ENCODE data around the gene GLIPR1L2. TPM values are rescaled to one million over a fixed set of nuclear protein-coding genes. Genes with fewer than 3 reads are reported as not detected.

The GLIPR1L2 gene
- total and polyA plus RNA-seq, 2 donors (not counting 1 experiment from before 2014, with no cell fraction given) = 0.37 to 0.91 TPM

DNA sequence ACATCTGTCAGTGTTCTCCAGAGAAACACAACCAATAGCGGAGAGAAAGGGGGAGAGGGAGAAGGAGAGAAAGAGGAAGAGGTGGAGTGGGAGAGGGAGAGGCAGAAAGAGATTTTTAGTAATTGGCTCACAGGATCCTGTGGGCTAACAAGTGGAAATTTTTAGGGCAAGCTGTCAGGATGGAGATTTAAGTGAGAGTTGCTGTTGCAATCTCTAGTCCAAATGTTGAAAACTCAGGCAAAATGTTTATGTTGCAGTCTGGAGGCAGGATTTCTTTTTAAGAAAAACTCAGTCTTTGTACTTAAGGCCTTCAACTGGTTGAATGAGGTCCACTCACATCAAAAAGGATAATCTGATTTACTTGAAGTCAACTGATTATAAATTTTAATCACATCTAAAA is 12.5 kb upstream of the GLIPR1L2 start:
- Histone ChIP-seq H3K9ac (ENCODE audit: low read length) (no peak overlapping the region), H3K4me1 (ENCODE audit: control insufficient read depth in 2 of 2, insufficient read depth in 2 of 2, low read length in 2 of 2) (no peaks in the 10 kb centered on the region), H2AFZ (ENCODE audit: insufficient read depth, low read depth, low read length, poor library complexity, severe bottlenecking) (no peak overlapping the region), H3K9me3 (ENCODE audit: control extremely low read depth in 1 of 3, control insufficient read depth in 2 of 3, insufficient read depth in 1 of 3, low read length in 2 of 3) (no peaks in the 10 kb centered on the region), H3K36me3 (replicated peaks in 1 of 2; ENCODE audit: control extremely low read depth in 1 of 2, control insufficient read depth in 1 of 2, extremely low read depth in 1 of 2, insufficient read depth in 2 of 2, low read length in 1 of 2) (no peaks in the 10 kb centered on the region), H3K79me2 (ENCODE audit: control insufficient read depth, insufficient read depth, low read length) (no peaks in the 10 kb centered on the region), H3K27ac (ENCODE audit: low read length in 2 of 2) (no peak overlapping the region), H4K20me1 (ENCODE audit: control insufficient read depth, insufficient read depth, low read length, poor library complexity, severe bottlenecking) (no peaks in the 10 kb centered on the region), H3K4me2 (replicated peaks; ENCODE audit: low read depth, low read length, poor library complexity, severe bottlenecking) (no peak overlapping the region), H3K27me3 (replicated peaks in 1 of 4; ENCODE audit: control extremely low read depth in 1 of 4, control insufficient read depth in 3 of 4, insufficient read depth in 4 of 4, low read length in 3 of 4) (no peaks in the 10 kb centered on the region), H3K4me3 (ENCODE audit: control extremely low read depth in 1 of 5, extremely low read depth in 1 of 5, insufficient read depth in 1 of 5, low read depth in 2 of 5, low read length in 4 of 5) (no peak overlapping the region)
- DNase-seq = no peak
- intact Hi-C loops (cut with micrococcal nuclease) = no loop called here
- TF ChIP-seq, protein P1, sequence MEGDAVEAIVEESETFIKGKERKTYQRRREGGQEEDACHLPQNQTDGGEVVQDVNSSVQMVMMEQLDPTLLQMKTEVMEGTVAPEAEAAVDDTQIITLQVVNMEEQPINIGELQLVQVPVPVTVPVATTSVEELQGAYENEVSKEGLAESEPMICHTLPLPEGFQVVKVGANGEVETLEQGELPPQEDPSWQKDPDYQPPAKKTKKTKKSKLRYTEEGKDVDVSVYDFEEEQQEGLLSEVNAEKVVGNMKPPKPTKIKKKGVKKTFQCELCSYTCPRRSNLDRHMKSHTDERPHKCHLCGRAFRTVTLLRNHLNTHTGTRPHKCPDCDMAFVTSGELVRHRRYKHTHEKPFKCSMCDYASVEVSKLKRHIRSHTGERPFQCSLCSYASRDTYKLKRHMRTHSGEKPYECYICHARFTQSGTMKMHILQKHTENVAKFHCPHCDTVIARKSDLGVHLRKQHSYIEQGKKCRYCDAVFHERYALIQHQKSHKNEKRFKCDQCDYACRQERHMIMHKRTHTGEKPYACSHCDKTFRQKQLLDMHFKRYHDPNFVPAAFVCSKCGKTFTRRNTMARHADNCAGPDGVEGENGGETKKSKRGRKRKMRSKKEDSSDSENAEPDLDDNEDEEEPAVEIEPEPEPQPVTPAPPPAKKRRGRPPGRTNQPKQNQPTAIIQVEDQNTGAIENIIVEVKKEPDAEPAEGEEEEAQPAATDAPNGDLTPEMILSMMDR (IDR thresholded peaks at IDR 0.05) = no peak
- TF ChIP-seq EZH2 (IDR thresholded peaks at IDR 0.05; ENCODE audit: borderline replicate concordance, insufficient read depth, low read depth, low read length, poor library complexity, severe bottlenecking) = no peak
- no peaks in the 10 kb centered on the region for H3K27me3 Mint-ChIP-seq
- no peaks in the 10 kb centered on the region for H3K9me3 Mint-ChIP-seq (ENCODE audit: insufficient read depth)
- no peaks in the 10 kb centered on the region for H3K4me1 Mint-ChIP-seq
- H3K4me3 Mint-ChIP-seq = no peak overlapping the region
- ChIA-PET CTCF (no interaction called here), POLR2A (no interaction called here)
- WGBS (ENCODE audit: insufficient coverage) = 100% methylated on average over 1 of the region's 1 CpG
- no peak for ATAC-seq (ENCODE audit: low read depth)
- no peak overlapping the region for H3K27ac Mint-ChIP-seq

DNA sequence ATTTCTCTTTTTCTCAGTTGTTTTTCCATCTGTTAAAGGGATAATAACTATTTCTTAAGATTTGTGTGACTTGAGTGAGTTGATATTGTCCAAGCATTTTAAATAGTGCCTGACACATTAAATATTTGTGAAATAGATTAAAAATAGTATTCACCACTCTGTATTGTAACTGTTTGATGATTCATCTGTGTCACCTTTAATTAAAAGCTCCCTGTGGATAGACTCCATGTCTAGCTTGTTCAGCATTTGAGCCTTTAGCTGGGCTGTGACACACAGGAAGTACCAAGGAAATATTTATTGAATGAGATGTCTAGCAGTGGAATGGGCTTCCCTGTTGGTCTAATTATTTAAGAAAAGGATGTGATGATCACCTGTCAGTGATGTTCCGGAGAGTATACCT is 1.8 kb upstream of the GLIPR1L2 start:
- no peaks in the 10 kb centered on the region for H4K20me1 ChIP-seq (ENCODE audit: control insufficient read depth, insufficient read depth, low read length, poor library complexity, severe bottlenecking)
- peak overlapping the region; percentile 76 for H3K4me2 ChIP-seq (replicated peaks; ENCODE audit: low read depth, low read length, poor library complexity, severe bottlenecking)
- POLR2A ChIA-PET = no interaction called here
- H3K36me3 ChIP-seq (replicated peaks in 1 of 2; ENCODE audit: control extremely low read depth in 1 of 2, control insufficient read depth in 1 of 2, extremely low read depth in 1 of 2, insufficient read depth in 2 of 2, low read length in 1 of 2) = no peaks in the 10 kb centered on the region
- no peak overlapping the region for H3K9ac ChIP-seq (ENCODE audit: low read length)
- no peak for DNase-seq
- peak overlapping the region; percentile 64 for H3K27ac Mint-ChIP-seq
- H3K4me1 ChIP-seq (ENCODE audit: control insufficient read depth in 2 of 2, insufficient read depth in 2 of 2, low read length in 2 of 2) = peaks cover 23 to 24% of the 10 kb centered on the region in 2 donors
- no peaks in the 10 kb centered on the region for H3K27me3 Mint-ChIP-seq
- no peak for TF ChIP-seq EZH2 (IDR thresholded peaks at IDR 0.05; ENCODE audit: borderline replicate concordance, insufficient read depth, low read depth, low read length, poor library complexity, severe bottlenecking)
- TF ChIP-seq, protein P1 (IDR thresholded peaks at IDR 0.05) = no peak
- peak overlapping the region in 1 of 2 donors; percentile 39 for H3K27ac ChIP-seq (ENCODE audit: low read length in 2 of 2)
- H3K27me3 ChIP-seq (replicated peaks in 1 of 4; ENCODE audit: control extremely low read depth in 1 of 4, control insufficient read depth in 3 of 4, insufficient read depth in 4 of 4, low read length in 3 of 4) = no peaks in the 10 kb centered on the region
- H3K4me3 ChIP-seq (ENCODE audit: control extremely low read depth in 1 of 5, extremely low read depth in 1 of 5, insufficient read depth in 1 of 5, low read depth in 2 of 5, low read length in 4 of 5) = no peak overlapping the region
- 100% methylated on average over 1 of the region's 1 CpG for WGBS (ENCODE audit: insufficient coverage)
- peak overlapping the region; percentile 90 for H2AFZ ChIP-seq (ENCODE audit: insufficient read depth, low read depth, low read length, poor library complexity, severe bottlenecking)
- ATAC-seq (ENCODE audit: low read depth) = no peak
- no peak overlapping the region for H3K4me3 Mint-ChIP-seq
- no peaks in the 10 kb centered on the region for H3K9me3 Mint-ChIP-seq (ENCODE audit: insufficient read depth)
- CTCF ChIA-PET = interaction anchor here (3.7 kb wide), 1 partner anchor 92 kb away, joined by 92 read pairs; the partner anchor contains the start of gene GLIPR1
- H3K9me3 ChIP-seq (ENCODE audit: control extremely low read depth in 1 of 3, control insufficient read depth in 2 of 3, insufficient read depth in 1 of 3, low read length in 2 of 3) = no peaks in the 10 kb centered on the region
- H3K79me2 ChIP-seq (ENCODE audit: control insufficient read depth, insufficient read depth, low read length) = no peaks in the 10 kb centered on the region
- intact Hi-C loops (cut with micrococcal nuclease) = no loop called here
- H3K4me1 Mint-ChIP-seq = peaks cover 33% of the 10 kb centered on the region

Data from B cell (primary cell).